ENCODE measurements around the gene RHOBTB1.

The RHOBTB1 gene

GRCh38 chr10:60905580-60905979, 38.4 kb downstream of the RHOBTB1 start:
- TF ChIP-seq, protein P1, sequence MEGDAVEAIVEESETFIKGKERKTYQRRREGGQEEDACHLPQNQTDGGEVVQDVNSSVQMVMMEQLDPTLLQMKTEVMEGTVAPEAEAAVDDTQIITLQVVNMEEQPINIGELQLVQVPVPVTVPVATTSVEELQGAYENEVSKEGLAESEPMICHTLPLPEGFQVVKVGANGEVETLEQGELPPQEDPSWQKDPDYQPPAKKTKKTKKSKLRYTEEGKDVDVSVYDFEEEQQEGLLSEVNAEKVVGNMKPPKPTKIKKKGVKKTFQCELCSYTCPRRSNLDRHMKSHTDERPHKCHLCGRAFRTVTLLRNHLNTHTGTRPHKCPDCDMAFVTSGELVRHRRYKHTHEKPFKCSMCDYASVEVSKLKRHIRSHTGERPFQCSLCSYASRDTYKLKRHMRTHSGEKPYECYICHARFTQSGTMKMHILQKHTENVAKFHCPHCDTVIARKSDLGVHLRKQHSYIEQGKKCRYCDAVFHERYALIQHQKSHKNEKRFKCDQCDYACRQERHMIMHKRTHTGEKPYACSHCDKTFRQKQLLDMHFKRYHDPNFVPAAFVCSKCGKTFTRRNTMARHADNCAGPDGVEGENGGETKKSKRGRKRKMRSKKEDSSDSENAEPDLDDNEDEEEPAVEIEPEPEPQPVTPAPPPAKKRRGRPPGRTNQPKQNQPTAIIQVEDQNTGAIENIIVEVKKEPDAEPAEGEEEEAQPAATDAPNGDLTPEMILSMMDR (conservative IDR thresholded peaks at IDR 0.05; ENCODE audit: control insufficient read depth, insufficient read depth, low read depth, low read length), result no peak
- H3K4me3 ChIP-seq (ENCODE audit: control insufficient read depth, low read depth, low read length), result no peak overlapping the region
- DNase-seq (ENCODE audit: low read depth), result peak; percentile 35

- H3K4me3 ChIP-seq (ENCODE audit: control insufficient read depth, low read depth, low read length), result no peak overlapping the region
- no peak for DNase-seq (ENCODE audit: low read depth)
- TF ChIP-seq, protein P1 (conservative IDR thresholded peaks at IDR 0.05; ENCODE audit: control insufficient read depth, insufficient read depth, low read depth, low read length), result no peak
These were observed 40.9 kb downstream of the RHOBTB1 start for GRCh38 chr10:60903096-60903495.

DNA sequence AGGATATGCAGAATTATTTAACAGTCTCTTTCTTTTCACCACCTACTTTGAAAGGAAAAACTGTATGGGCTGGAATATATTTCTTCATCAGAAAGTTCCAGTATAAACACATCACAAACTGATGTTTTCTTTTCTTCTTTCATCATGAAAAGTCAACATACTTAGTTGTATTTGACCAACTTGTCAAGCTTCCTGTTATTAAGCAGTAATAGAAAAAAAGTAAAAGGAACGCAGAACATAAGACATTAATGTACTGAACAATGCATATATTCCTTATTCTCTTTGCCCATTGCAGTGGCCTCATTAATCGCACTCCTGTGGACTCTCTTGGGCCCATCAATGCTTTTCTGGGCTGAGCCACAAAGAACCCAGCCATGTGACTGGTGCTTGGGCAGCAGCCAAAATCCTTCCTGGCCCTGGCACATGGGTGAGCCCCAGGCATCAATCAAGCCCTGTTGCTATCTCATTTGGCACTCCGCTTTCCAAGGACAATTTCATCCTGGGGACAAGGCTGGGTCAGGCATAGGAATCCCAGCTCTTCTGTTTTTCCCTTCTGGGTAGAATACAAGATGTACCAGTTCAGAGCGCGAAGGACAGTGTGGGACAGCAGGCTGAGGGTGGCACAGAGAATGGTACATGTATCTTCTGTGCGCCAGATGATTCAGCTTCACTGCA, 42.3 kb downstream of the RHOBTB1 start:
- no peak overlapping the region for H3K4me3 ChIP-seq (ENCODE audit: control insufficient read depth, low read depth, low read length)
- DNase-seq (ENCODE audit: low read depth), result no peak
- TF ChIP-seq, protein P1 (conservative IDR thresholded peaks at IDR 0.05; ENCODE audit: control insufficient read depth, insufficient read depth, low read depth, low read length), result no peak

DNA sequence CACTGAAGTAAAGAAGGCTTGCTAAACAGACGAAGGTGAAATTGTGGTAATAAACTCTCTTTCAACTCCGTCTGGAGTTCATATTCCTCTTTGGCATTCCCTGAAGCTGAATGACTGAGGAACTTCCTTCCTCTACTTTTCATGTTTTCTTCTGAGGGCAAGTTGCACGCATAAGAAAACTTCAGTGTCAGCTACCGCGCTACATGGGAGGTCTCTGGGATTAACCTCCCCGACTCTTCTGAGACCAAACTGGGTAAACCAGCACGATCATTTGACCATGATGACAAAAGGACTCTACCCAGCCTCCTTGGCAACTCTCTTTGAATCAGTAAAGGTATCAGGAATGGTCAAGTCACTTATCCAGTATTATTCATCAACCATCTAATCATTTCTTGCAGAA, 44.7 kb downstream of the RHOBTB1 start:
- TF ChIP-seq, protein P1 (conservative IDR thresholded peaks at IDR 0.05; ENCODE audit: control insufficient read depth, insufficient read depth, low read depth, low read length), result no peak
- no peak overlapping the region for H3K4me3 ChIP-seq (ENCODE audit: control insufficient read depth, low read depth, low read length)
- no peak for DNase-seq (ENCODE audit: low read depth)

GRCh38 chr10:60898321-60898720, 45.7 kb downstream of the RHOBTB1 start:
- TF ChIP-seq, protein P1 (conservative IDR thresholded peaks at IDR 0.05; ENCODE audit: control insufficient read depth, insufficient read depth, low read depth, low read length), result no peak
- no peak overlapping the region for H3K4me3 ChIP-seq (ENCODE audit: control insufficient read depth, low read depth, low read length)
- no peak for DNase-seq (ENCODE audit: low read depth)

DNA sequence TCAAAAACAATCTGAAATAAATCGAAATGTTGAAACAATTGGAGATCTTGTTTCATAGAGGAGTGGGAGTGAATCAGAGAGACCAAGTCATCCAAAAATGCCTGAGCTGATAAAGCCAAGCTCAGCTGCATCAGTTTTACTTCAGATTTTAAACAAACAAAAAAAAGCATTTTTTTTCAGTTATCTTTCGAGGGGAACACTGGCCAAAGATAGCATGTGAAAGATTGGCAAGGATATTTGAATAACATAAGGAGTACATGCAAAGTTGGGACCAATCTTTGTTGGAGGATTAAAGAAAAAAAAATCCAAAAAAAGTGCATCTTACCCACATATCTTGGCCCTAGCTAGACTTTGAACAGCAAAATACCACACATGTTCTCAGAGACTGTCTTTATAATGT, 47.2 kb downstream of the RHOBTB1 start:
- DNase-seq (ENCODE audit: low read depth), result peak; percentile 5
- TF ChIP-seq, protein P1 (conservative IDR thresholded peaks at IDR 0.05; ENCODE audit: control insufficient read depth, insufficient read depth, low read depth, low read length), result no peak
- H3K4me3 ChIP-seq (ENCODE audit: control insufficient read depth, low read depth, low read length), result no peak overlapping the region

- TF ChIP-seq, protein P1 (conservative IDR thresholded peaks at IDR 0.05; ENCODE audit: control insufficient read depth, insufficient read depth, low read depth, low read length), result no peak
- H3K4me3 ChIP-seq (ENCODE audit: control insufficient read depth, low read depth, low read length), result no peak overlapping the region
- DNase-seq (ENCODE audit: low read depth), result peak; percentile 9
These were observed 48.0 kb downstream of the RHOBTB1 start for GRCh38 chr10:60896033-60896432.
